ENCODE results near the gene IL1RAPL1.

Gene IL1RAPL1

DNA sequence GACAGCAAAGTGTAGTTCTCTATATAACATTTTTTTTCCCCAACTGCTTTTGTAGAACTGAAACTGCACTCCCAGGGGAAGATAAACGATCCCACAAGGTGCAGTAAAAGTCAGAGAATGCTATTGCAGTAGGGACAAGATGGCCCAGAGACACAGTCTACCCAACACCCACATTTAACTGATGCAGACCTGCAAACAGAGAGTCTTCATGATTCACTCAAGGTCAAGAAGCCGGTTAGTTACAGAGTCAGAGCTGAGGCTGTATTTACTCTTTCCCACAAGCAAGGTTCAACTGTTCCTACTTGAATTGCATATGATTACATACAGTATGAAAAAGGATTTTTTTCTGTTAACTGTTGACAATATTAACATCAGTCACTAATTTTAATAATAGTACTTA, 654.6 kb downstream of the IL1RAPL1 start:
- DNase-seq (ENCODE audit: low spot score) = no peak
- Histone ChIP-seq H3K4me3 (no peak overlapping the region), H3K27ac (no peak overlapping the region)
- TF ChIP-seq, protein P1, sequence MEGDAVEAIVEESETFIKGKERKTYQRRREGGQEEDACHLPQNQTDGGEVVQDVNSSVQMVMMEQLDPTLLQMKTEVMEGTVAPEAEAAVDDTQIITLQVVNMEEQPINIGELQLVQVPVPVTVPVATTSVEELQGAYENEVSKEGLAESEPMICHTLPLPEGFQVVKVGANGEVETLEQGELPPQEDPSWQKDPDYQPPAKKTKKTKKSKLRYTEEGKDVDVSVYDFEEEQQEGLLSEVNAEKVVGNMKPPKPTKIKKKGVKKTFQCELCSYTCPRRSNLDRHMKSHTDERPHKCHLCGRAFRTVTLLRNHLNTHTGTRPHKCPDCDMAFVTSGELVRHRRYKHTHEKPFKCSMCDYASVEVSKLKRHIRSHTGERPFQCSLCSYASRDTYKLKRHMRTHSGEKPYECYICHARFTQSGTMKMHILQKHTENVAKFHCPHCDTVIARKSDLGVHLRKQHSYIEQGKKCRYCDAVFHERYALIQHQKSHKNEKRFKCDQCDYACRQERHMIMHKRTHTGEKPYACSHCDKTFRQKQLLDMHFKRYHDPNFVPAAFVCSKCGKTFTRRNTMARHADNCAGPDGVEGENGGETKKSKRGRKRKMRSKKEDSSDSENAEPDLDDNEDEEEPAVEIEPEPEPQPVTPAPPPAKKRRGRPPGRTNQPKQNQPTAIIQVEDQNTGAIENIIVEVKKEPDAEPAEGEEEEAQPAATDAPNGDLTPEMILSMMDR (IDR thresholded peaks at IDR 0.05) = no peak

DNA sequence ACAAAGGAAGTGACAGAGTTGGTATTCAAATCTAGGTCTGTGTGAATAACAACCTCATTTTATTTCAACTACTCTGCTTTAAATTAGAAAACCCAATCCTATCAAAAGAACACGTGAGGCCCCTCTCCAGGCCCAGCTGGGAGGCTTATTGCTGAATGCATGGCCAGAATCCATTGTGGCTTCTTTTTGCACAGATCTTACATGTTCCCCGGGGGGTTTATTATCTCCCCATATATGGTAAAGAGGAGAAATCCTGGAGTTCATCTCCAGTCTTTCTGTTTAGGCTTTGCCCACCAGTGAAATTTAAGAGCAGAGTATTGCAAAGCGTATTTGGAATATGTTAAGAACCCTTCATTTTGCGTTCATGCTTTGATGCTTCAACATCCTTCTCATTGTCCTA, 655.6 kb downstream of the IL1RAPL1 start:
- TF ChIP-seq, protein P1 (IDR thresholded peaks at IDR 0.05) = no peak
- Histone ChIP-seq H3K27ac (no peak overlapping the region), H3K4me3 (no peak overlapping the region)
- no peak for DNase-seq (ENCODE audit: low spot score)

DNA sequence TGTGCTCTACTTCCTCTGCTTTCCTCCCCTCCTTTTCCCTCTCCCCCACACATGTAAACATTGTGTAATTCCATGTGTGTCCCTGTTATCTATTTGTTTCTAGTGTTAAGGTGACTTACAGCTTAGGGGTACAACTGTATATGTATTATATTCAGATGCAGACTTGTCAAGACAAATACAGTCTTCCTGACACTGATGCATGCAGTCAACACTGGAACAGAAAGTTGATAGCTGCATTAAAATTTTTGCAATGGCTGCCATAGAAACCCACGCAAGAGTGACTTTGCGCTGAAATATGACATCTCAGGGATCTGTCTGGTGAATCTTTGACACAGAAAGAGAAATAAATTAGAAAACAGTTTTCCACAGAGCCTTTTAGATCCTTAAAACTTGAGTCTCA, 656.7 kb downstream of the IL1RAPL1 start:
- H3K4me3 ChIP-seq = no peak overlapping the region
- TF ChIP-seq, protein P1 (IDR thresholded peaks at IDR 0.05) = no peak
- DNase-seq (ENCODE audit: low spot score) = no peak
- no peak overlapping the region for H3K27ac ChIP-seq

DNA sequence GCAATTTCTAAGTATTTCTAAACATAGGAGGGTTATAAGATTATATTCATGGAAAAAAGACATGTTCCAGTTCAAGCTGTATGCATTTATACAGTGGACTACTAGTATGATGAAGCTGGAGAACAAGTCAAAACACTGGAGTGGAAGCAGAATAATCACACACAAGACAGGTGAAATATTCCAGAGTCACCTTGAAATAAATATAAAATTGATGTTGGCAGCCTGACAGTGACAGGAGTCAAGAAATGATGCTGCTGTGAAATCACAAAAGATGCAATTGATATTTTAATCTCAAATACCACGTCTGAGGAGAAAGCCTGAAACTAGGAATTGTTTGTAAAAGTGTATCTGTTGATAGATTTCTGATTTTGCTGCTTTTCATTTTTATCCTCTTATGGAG, 667.3 kb downstream of the IL1RAPL1 start:
- no peak for DNase-seq (ENCODE audit: low spot score)
- no peak overlapping the region for H3K4me3 ChIP-seq
- TF ChIP-seq, protein P1 (IDR thresholded peaks at IDR 0.05) = no peak
- H3K27ac ChIP-seq = no peak overlapping the region

DNA sequence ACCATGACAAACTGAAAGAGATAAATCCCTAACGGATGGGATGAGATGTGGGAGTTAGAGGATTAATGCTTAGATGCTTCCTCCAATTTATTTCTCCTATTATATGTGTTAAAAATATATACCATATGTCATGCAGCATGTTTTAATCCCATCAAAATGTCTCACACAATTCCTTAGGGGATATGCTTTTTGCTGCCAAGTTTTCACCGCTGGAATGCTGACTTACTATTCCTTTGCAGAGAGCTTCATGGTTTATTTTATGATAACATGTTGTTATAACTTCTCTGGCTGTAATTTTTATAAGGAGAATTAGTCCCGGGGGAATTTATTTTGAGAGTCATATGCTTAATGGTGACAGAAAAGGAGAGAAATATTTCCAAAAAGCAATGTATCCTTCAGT, 670.3 kb downstream of the IL1RAPL1 start:
- DNase-seq (ENCODE audit: low spot score) = no peak
- H3K4me3 ChIP-seq = no peak overlapping the region
- TF ChIP-seq, protein P1 (IDR thresholded peaks at IDR 0.05) = no peak
- no peak overlapping the region for H3K27ac ChIP-seq

DNA sequence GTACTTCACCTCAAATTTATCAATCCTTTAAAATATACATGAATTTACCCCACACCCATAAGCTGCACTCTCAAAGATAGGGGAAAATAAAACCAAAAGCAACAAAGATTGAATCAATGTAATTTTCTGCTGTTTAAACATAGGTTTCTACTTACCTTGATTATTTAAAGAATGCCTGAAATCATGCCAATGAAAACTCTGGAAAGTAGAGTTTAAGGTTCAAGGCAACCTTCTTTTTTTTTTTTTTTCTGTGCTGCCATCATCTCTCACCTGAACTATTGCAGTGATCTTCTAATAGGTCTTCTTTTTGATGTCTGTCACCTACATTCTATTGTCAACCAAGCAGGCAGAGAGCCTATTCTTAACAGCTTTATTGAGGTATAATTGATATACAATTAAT, 682.1 kb downstream of the IL1RAPL1 start:
- TF ChIP-seq, protein P1 (IDR thresholded peaks at IDR 0.05) = no peak
- H3K27ac ChIP-seq = no peak overlapping the region
- H3K4me3 ChIP-seq = no peak overlapping the region
- no peak for DNase-seq (ENCODE audit: low spot score)

DNA sequence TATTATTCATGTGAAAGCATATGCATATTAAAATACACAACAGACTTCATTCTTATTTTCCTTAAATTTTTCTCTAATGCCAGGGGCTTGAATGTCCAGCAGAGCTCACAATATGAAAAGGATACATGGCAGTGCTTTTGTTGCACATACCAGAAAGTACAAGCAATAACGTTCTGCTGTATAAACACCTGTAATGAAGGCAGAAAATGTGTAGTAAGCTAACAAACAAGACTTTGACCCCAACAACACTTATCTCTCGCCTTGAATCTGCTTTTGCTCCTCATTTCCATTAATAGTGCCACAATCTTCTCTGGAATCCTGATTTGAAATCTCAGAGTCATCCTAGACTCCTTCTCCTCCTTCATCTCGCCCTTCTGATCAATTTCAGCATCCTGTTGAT, 687.3 kb downstream of the IL1RAPL1 start:
- Histone ChIP-seq H3K4me3 (no peak overlapping the region), H3K27ac (no peak overlapping the region)
- no peak for DNase-seq (ENCODE audit: low spot score)
- TF ChIP-seq, protein P1 (IDR thresholded peaks at IDR 0.05) = no peak
